NCI-H524 (cell line): Measurements from ENCODE around the gene KLHL41.
"Not testable (repeated sequence)": the region's sequence is repeated elsewhere in the genome, so short reads cannot be mapped to it uniquely, and the experiment has no call there.

Experiments used
- DNase-seq, 2 experiments: peaks; one replicate each; lab custom pipeline; 2025; lab: John Stamatoyannopoulos, UW

Gene KLHL41

DNA sequence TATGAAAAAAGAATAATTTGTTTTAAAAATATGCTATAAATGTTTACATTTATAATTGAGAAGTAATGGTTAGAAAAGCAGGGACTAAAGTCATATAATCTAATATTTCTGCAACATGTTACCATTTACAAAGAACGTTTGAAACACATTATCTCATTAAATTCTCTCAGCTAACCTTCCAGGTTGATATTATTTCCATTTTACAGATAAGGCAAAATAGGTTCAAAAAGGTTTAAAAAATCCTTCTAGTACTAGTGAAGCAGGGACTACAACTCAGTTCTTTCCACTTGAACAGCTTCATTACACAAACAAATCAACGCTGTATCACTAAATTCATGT is 63.3 kb downstream of the KLHL41 start:
- no peak for DNase-seq

- DNase-seq = peak; percentile 90 to 97
These were observed 63.9 kb downstream of the KLHL41 start, which contains the start of gene FASTKD1 for GRCh38 chr2:169573160-169573973. FASTKD1 (minus strand) TSS chr2:169573865; CDS start chr2:169572029, 1,836 bp downstream.

DNA sequence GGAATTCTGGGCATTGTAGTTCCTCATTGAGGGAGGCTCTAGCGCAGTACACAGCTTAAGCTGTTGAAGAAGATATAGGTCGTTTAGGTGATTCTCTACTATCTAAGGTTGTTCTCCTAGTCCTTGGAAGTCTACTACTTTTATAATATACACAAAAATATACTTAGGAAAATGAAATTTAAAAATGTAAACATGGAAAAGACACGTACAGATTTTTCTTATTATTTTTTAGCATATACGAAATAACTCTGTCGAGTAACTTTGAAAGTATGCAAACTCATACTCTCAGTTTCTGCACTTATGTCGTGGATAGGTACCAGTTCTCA is 64.4 kb downstream of the KLHL41 start:
- DNase-seq = no peak

DNA sequence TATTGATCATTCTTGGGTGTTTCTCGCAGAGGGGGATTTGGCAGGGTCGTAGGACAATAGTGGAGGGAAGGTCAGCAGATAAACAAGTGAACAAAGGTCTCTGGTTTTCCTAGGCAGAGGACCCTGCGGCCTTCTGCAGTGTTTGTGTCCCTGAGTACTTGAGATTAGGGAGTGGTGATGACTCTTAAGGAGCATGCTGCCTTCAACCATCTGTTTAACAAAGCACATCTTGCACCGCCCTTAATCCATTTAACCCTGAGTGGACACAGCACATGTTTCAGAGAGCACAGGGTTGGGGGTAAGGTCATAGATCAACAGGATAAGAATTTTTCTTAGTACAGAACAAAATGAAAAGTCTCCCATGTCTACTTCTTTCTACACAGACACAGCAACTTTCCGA is 65.0 kb downstream of the KLHL41 start:
- not testable (repeated sequence) for DNase-seq

- not testable (repeated sequence) for DNase-seq
These were observed 65.8 kb downstream of the KLHL41 start for GRCh38 chr2:169575264-169575663.
